ENCODE measurements around the gene STUM.
"Not testable (repeated sequence)": the region's sequence is repeated elsewhere in the genome, so short reads cannot be mapped to it uniquely, and the experiment has no call there.

STUM gene

DNA sequence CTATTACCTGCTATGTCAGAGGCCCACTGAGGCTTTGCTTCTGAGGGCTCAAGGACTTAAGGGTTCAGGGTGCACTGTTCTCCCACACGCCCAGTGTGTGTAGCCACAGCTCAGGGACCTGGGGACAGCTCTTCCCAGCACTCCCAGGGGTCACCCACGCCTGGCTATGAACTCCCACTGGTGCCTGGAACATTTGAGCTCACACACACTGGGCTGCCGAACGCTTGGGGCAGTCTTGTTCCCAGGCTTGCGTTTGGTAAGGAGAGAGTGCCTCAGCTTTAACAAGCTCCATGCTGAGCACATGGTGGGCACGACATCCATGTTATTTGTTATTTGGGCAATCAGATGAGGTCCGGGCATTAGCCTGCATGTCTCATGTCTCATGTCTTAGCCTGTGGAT, 37.6 kb downstream of the STUM start:
- no peak for DNase-seq

DNA sequence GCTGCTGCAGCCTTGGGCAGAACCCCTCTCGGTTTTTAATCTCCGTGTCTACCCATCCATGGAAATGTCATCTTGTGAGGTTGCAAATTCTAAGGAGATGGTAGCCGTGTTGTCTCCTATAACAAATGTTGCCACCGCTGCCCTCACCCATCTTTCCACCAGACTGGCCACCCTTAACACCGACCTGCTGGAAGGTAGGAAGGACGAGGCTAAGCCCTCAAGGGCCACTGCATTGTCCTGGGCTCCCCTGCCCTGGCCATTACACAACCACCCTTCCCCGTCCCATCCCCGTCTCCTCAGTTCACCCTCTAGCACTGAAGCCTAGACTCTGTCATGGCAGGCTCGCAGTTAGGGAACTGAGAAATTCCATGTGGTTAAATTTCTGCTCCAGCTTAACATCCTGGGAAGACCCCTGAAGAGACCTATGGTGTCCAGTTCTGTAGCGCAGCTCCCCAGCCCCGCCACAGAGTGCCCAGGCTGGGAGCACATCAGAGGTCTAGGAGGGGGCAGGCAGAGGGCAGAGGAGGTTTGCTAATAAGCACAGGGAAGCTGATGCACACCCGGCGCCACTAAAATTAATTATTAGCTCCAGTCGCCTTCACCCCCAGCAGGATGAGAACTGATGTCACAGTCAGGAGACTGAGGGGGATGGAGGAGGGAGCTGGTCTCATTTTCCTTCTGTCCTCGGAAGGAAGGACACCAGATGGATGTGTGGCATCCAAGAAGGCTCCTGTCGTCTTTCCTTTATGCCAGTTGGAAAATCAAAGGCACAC, 38.3 kb downstream of the STUM start:
- no peak for DNase-seq

GRCh38 chr1:226588484-226588883, 39.9 kb downstream of the STUM start:
- DNase-seq: no peak

- DNase-seq: no peak
These were observed 40.6 kb downstream of the STUM start for GRCh38 chr1:226589008-226589733.

GRCh38 chr1:226590614-226591013, 42.0 kb downstream of the STUM start:
- DNase-seq: no peak

- no peak for DNase-seq
These were observed 45.0 kb downstream of the STUM start for GRCh38 chr1:226593541-226593940.

GRCh38 chr1:226596531-226597165, 48.1 kb downstream of the STUM start:
- DNase-seq: no peak

DNA sequence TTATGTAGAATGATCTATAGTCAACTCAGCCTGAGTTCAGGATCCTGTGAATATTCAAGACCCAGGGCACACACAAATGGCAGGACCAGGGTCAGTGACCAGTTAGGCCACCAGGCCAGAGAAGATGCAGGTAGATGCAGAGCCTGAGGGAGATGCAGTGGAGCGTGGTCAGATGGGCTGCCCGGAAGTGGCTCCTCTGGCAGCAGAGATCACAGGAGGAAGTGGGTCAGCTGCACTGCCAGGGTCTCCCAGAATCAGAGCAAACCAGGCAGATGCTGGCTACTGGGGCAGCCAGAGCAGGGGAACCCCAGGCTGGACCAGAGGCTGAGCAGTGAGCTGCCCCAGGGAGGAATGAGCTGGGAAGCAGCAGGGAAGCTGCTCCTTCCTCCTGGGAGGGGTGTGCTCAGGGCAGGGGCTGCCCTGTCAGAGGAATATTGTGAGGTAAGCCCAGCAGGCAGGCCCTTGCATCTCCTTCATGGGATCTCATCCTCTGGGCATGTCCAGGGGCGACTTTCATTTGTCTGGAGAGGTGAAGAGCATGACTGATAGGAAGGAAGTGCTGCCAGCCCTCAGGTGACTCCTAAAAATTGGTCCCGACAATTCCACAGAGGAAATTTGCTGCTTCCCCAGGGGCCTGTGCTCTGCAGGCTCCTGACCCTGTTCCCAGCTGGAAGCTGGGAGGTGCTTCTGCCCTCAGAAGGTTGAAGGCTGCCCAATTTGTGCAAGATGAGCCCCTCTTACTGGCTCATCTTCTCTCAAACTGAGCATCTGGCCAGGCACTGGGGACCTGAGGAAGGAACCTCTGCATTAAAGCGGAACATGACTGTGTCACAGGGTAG, 49.3 kb downstream of the STUM start:
- DNase-seq: no peak

DNA sequence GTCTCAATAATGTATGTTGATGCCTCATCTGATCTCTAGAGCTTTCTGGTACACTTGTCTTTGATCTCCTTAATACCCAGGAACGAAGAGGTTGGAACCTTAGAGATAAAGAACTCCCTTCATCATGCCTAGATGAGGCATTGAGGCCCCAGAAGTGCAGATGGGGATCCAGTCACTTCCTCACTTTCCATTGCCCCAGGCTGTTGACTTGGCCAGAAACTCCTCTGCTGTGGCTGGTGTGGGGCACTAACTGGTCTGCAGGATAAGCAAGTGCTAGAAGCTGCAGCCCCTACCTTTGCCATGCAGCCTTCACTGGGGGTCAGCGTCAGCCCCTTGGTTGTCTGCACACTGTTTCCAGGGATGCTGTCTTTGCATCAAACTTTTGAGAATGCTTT, 49.9 kb downstream of the STUM start:
- DNase-seq: no peak

GRCh38 chr1:226598955-226599354, 50.4 kb downstream of the STUM start:
- not testable (repeated sequence) for DNase-seq

DNA sequence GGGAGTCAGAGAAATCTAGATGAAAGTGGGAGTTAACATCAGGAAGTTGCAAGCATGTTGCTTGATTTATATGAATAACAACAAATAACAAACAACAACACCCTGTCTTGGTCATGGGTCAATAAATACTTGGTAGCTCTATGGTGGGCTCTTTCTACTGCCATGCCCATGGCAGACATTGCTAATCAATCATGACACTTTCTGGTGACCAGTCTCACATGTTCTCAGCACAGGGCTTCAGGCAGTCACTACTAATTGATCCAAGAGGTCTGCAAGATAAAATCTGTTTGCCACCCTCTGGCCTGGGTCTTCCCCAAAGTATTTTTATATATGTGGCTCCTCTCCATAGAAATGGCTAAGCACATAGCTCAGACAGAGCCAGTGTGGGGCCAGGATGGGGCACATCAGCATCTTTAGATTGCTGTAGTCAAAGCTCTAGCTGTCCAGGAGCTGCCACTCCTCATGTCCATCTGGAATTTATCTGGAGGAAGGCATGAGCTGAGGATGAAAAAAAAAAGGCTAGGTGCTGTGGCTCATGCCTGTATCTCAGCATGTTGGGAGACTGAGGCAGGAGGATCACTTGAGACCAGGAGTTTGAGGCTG, 51.2 kb downstream of the STUM start:
- DNase-seq: no peak

- DNase-seq: no peak
These were observed 51.7 kb downstream of the STUM start for GRCh38 chr1:226600254-226600653.

DNA sequence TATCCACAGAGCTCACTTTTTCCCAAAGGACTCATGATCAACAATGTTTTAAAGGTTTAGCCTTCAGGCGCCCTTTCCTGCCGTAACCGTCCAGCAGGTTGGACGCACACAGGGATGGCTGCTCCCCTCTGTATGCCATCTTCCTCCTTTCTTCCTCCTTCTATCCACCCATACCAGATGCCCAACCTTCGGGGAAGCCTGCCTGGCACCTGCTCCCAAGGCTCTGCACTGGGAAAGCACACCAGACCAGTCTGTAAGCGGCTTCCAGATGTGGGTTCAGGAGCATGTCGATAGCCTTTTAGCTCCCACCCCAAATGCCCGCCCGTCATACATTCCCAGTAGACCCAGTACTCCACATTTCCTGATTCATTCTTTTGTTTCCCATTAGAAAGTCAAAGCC, 52.9 kb downstream of the STUM start:
- no peak for DNase-seq

DNA sequence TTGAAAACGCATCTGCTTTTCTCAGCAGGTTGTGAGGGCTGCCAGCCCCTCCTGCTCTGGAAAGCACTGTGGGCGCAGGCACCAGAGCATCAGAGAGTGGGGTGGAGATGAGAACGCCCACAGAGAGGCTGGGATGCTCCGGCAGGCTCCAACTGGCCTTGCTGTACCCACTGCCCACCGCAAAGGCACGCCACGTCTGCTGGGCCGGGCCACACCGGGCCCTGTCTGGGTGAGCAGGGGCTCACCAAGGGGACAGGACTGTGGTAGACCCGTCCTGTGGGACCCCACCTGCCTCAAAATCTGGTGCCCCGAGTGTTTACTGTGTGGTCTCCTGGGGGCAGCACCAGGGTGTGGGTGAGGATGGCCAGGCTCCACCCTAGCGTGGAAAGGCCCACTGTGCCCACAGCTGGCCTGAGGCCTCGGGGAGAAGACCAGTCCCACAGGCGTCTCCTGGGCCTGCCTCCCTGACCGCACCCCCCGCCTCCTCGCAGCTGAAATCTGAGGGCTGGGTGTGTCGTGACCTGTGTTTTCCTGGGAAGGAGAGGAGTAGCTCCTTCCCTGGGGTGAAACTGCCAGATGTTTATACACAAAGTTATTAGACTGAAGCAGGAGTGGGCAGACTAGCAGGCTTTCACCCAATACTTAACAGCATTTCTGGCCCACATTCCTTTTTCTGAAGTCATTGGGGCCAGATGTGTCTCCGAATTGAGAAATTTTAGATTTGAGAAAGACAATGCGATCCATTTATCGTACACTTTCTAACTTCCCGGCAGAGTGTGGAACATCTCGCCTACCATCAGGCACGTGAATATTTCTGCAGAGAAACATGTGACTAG, 53.8 kb downstream of the STUM start:
- DNase-seq: no peak

GRCh38 chr1:226603022-226603857, 54.7 kb downstream of the STUM start:
- no peak for DNase-seq

DNA sequence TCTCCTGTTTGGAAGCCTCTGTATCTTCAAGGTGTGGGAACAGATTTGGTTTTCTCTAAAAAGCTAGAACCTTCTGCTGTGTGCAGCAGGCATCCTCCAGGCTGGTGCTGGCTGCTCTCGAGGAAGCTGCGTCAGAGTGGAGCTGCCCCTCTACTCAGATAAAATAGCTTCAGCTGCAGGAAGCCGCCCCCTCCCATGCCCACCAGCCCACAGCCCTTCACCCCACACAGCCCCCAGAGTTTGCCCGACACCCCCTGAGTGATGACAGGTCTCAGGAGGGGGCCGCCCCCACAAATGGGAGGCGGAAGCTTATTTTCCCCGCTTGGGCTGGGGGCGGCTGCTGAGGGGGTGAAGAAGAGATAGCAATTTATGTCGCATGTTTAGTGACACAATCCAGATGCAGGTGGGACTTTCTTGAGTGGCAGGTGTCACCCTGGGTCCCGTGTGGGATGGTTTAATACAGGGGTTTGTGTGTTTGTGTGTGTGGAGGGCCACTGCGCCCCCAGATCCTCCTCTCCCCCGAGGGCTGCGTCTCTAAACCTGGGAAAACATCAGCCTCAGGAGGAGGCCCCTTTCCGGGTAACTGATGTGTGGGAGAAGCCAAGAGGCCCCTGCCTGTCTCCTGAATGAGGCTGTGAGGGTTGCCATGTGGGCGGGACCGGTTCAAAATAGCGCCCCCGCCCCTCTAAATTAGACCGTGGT, 55.4 kb downstream of the STUM start:
- no peak for DNase-seq

GRCh38 chr1:226604560-226605317, 56.2 kb downstream of the STUM start:
- no peak for DNase-seq

GRCh38 chr1:226605318-226605950, 56.9 kb downstream of the STUM start:
- no peak for DNase-seq
